Ovary (tissue), 3 donors: ENCODE measurements around the gene SHF.

Source experiments
- EP300 ChIP-seq: sonication (generic); formaldehyde crosslinking; IDR thresholded peaks from one replicate; pipeline ENCODE4 v1.6.1; 2017; ENCODE audit warnings: antibody characterized with exemption
- POLR2A ChIP-seq: fragments of 450-650 bp; IDR thresholded peaks from one replicate; pipeline ENCODE4 v1.6.1; 2017; ENCODE audit warnings: antibody characterized with exemption, mild to moderate bottlenecking, moderate library complexity
- TF ChIP-seq, protein P1 (sequence below), 3 donors: fragments of 450-650 bp in 2 of 3; fragments of 200-600 bp in 1 of 3; IDR thresholded peaks; one replicate each; pipeline versions ENCODE4 v1.5.1 to v1.8.0; 2016 to 2022; ENCODE audit warnings: antibody characterized with exemption in 3 of 3, mild to moderate bottlenecking in 1 of 3
- donor health status: DM: no; HTN: no; CAD: no.

- no peak for TF ChIP-seq POLR2A
- TF ChIP-seq, protein P1, sequence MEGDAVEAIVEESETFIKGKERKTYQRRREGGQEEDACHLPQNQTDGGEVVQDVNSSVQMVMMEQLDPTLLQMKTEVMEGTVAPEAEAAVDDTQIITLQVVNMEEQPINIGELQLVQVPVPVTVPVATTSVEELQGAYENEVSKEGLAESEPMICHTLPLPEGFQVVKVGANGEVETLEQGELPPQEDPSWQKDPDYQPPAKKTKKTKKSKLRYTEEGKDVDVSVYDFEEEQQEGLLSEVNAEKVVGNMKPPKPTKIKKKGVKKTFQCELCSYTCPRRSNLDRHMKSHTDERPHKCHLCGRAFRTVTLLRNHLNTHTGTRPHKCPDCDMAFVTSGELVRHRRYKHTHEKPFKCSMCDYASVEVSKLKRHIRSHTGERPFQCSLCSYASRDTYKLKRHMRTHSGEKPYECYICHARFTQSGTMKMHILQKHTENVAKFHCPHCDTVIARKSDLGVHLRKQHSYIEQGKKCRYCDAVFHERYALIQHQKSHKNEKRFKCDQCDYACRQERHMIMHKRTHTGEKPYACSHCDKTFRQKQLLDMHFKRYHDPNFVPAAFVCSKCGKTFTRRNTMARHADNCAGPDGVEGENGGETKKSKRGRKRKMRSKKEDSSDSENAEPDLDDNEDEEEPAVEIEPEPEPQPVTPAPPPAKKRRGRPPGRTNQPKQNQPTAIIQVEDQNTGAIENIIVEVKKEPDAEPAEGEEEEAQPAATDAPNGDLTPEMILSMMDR (IDR thresholded peaks at IDR 0.05) = no peak
- no peak for TF ChIP-seq EP300
Observed at GRCh38 chr15:45231132-45231531, 43.4 kb upstream of the SHF start.
